SK-N-SH (cell line): Measurements from ENCODE around the gene TMEM132D. TPM values are rescaled to one million over a fixed set of nuclear protein-coding genes. Genes with fewer than 3 reads are reported as not detected.

ENCODE experiments used
- CTCF ChIA-PET: fragments of 300-600, 350-600 bp; formaldehyde crosslinking; extraction: SDS; loops from one replicate; lab custom pipeline; 2021; lab: Yijun Ruan, JAX
- POLR2A ChIA-PET: fragments of 350-600 bp; sonication (Branson Sonifier 250); formaldehyde crosslinking; extraction: SDS; loops from one replicate; lab custom pipeline; 2020; ENCODE audit warnings: antibody characterized with exemption, inconsistent platforms; lab: Yijun Ruan, JAX
- DNase-seq: peaks from one replicate; pipeline ENCODE4 v3.0.0; 2012
- H2AFZ ChIP-seq: fragments of 200-600 bp; sonication (generic); 2 replicates; pipeline ENCODE4 v1.8.1; 2016; ENCODE audit warnings: antibody characterized with exemption, mild to moderate bottlenecking, low read depth
- H3F3A ChIP-seq: fragments of 200-600 bp; sonication (generic); replicated peaks from 2 replicates; pipeline ENCODE3; 2016; ENCODE audit warnings: antibody characterized with exemption, mild to moderate bottlenecking; ENCODE audit not compliant: insufficient read depth
- H3K27ac ChIP-seq, 2 experiments: fragments of 200-500 bp in 1 of 2; fragments of 200-600 bp in 1 of 2; sonication (Bioruptor generic) in 1 of 2; sonication (generic), shearing (Covaris generic) in 1 of 2; 2 replicates each; pipeline versions ENCODE4 v1.5.1 to v1.6.1; 2014 to 2016; ENCODE audit warnings: low read depth in 2 of 2, inconsistent platforms in 1 of 2, low read length in 1 of 2, mild to moderate bottlenecking in 1 of 2, mixed read lengths in 1 of 2
- H3K27me3 ChIP-seq: fragments of 200-600 bp; sonication (generic), shearing (Covaris generic); 2 replicates; pipeline ENCODE4 v1.6.1; 2016; ENCODE audit warnings: mixed run types; ENCODE audit not compliant: insufficient read depth
- H3K36me3 ChIP-seq, 2 experiments: fragments of 200-500 bp in 1 of 2; fragments of 200-600 bp in 1 of 2; sonication (Bioruptor generic) in 1 of 2; sonication (generic) in 1 of 2; replicated peaks in 1 of 2; 2 replicates each; pipeline versions ENCODE3 to v1.5.1; 2014 to 2016; ENCODE audit warnings: low read length in 1 of 2, mild to moderate bottlenecking in 1 of 2; ENCODE audit not compliant: insufficient read depth in 2 of 2, control insufficient read depth in 1 of 2
- H3K4me1 ChIP-seq, 2 experiments: fragments of 200-500 bp in 1 of 2; fragments of 200-600 bp in 1 of 2; sonication (Bioruptor generic) in 1 of 2; sonication (generic), shearing (Covaris generic) in 1 of 2; 2 replicates each; pipeline versions ENCODE4 v1.5.1 to v1.6.1; 2014 to 2016; ENCODE audit warnings: low read depth in 1 of 2, low read length in 1 of 2, mixed run types in 1 of 2; ENCODE audit not compliant: insufficient read depth in 2 of 2, control insufficient read depth in 1 of 2
- H3K4me2 ChIP-seq: fragments of 200-600 bp; sonication (generic), shearing (Covaris generic); 2 replicates; pipeline ENCODE4 v1.6.1; 2017; ENCODE audit warnings: mixed run types
- H3K4me3 ChIP-seq, 2 experiments: fragments of 200-500 bp in 1 of 2; fragments of 200-600 bp in 1 of 2; sonication (Bioruptor generic) in 1 of 2; sonication (generic), shearing (Covaris generic) in 1 of 2; 2 replicates each; pipeline versions ENCODE4 v1.5.1 to v1.8.1; 2014 to 2016; ENCODE audit warnings: low read depth in 2 of 2, inconsistent platforms in 1 of 2, low read length in 1 of 2, mild to moderate bottlenecking in 1 of 2, mixed read lengths in 1 of 2, moderate library complexity in 1 of 2
- H3K79me2 ChIP-seq: fragments of 200-600 bp; sonication (generic); 2 replicates; pipeline ENCODE4 v1.8.1; 2017; ENCODE audit warnings: mild to moderate bottlenecking; ENCODE audit not compliant: insufficient read depth
- H3K9ac ChIP-seq: fragments of 200-600 bp; sonication (generic); 2 replicates; pipeline ENCODE4 v1.6.1; 2017; ENCODE audit warnings: mixed run types
- H3K9me2 ChIP-seq: fragments of 200-600 bp; sonication (generic); 2 replicates; pipeline ENCODE4 v1.6.1; 2017; ENCODE audit warnings: mixed run types
- H3K9me3 ChIP-seq: fragments of 200-600 bp; sonication (generic); 2 replicates; pipeline ENCODE4 v1.6.1; 2017; ENCODE audit warnings: mixed run types, mild to moderate bottlenecking, moderate library complexity
- H4K20me1 ChIP-seq: fragments of 200-600 bp; sonication (generic); 2 replicates; pipeline ENCODE4 v1.6.1; 2017; ENCODE audit warnings: mild to moderate bottlenecking, mixed run types; ENCODE audit not compliant: insufficient read depth
- ELF1 ChIP-seq: IDR thresholded peaks from 2 replicates; pipeline ENCODE4 v1.4.0; 2012
- FOSL2 ChIP-seq: IDR thresholded peaks from 2 replicates; pipeline ENCODE4 v1.4.0; 2012; ENCODE audit warnings: low read depth, mild to moderate bottlenecking, moderate library complexity, borderline replicate concordance
- FOXM1 ChIP-seq: IDR thresholded peaks from 2 replicates; pipeline ENCODE4 v1.4.0; 2012; ENCODE audit warnings: low read depth, mild to moderate bottlenecking
- GABPA ChIP-seq: IDR thresholded peaks from 2 replicates; pipeline ENCODE4 v1.4.0; 2012; ENCODE audit warnings: low read depth, mild to moderate bottlenecking
- JUND ChIP-seq: IDR thresholded peaks from 2 replicates; pipeline ENCODE4 v1.4.0; 2012
- MEF2A ChIP-seq: IDR thresholded peaks from 2 replicates; pipeline ENCODE4 v1.4.0; 2012; ENCODE audit warnings: low read depth, borderline replicate concordance
- MXI1 ChIP-seq: IDR thresholded peaks from 2 replicates; pipeline ENCODE4 v1.6.1; 2012; ENCODE audit warnings: mild to moderate bottlenecking, low read depth, low read length, improper control_type of control experiment
- NFIC ChIP-seq: IDR thresholded peaks from 2 replicates; pipeline ENCODE4 v1.4.0; 2012; ENCODE audit warnings: borderline replicate concordance
- NRF1 ChIP-seq: IDR thresholded peaks from 2 replicates; pipeline ENCODE4 v1.6.1; 2012; ENCODE audit warnings: low read depth, mild to moderate bottlenecking, low read length
- RFX5 ChIP-seq: IDR thresholded peaks from 2 replicates; pipeline ENCODE4 v1.6.1; 2012; ENCODE audit warnings: mild to moderate bottlenecking, improper control_type of control experiment, low read length
- TAF1 ChIP-seq: IDR thresholded peaks from 2 replicates; pipeline ENCODE4 v1.6.1; 2012; ENCODE audit warnings: low read depth, mild to moderate bottlenecking, low read length, moderate library complexity, borderline replicate concordance
- TCF12 ChIP-seq: IDR thresholded peaks from 2 replicates; pipeline ENCODE4 v1.4.0; 2012
- YY1 ChIP-seq: IDR thresholded peaks from 2 replicates; pipeline ENCODE4 v1.4.0; 2012; ENCODE audit warnings: low read depth, mild to moderate bottlenecking
- WGBS: methylation state at CpG from one replicate; pipeline ENCODE4 v1.1.6; 2017; ENCODE audit warnings: low lambda C conversion rate; 5-methylcytosine and 5-hydroxymethylcytosine counted together
- polyA plus RNA-seq, 3 experiments: library from polyadenylated mRNA; depleted of rRNA; stranded (reverse); fragments of >200 nt; gene quantifications; 2 replicates each; pipeline ENCODE4 v1.2.3, GENCODE V29; 2012
- TF ChIP-seq, protein P1 (sequence below): fragments of 150-350 bp; IDR thresholded peaks from 2 replicates; pipeline ENCODE4 v1.6.1; 2017; ENCODE audit warnings: antibody characterized with exemption, low read length, low read depth, borderline replicate concordance
- TF ChIP-seq, protein P2 (sequence below): IDR thresholded peaks from 2 replicates; pipeline ENCODE4 v1.4.0; 2012; ENCODE audit warnings: low read depth, borderline replicate concordance
- TF ChIP-seq, protein P3 (sequence below): IDR thresholded peaks from 2 replicates; pipeline ENCODE4 v1.6.1; 2012; ENCODE audit warnings: mild to moderate bottlenecking, low read depth, low read length, moderate library complexity

TMEM132D gene
- polyA plus RNA-seq, 1 of the 3 experiments (the other 2 are of a cell fraction), result not detected

DNA sequence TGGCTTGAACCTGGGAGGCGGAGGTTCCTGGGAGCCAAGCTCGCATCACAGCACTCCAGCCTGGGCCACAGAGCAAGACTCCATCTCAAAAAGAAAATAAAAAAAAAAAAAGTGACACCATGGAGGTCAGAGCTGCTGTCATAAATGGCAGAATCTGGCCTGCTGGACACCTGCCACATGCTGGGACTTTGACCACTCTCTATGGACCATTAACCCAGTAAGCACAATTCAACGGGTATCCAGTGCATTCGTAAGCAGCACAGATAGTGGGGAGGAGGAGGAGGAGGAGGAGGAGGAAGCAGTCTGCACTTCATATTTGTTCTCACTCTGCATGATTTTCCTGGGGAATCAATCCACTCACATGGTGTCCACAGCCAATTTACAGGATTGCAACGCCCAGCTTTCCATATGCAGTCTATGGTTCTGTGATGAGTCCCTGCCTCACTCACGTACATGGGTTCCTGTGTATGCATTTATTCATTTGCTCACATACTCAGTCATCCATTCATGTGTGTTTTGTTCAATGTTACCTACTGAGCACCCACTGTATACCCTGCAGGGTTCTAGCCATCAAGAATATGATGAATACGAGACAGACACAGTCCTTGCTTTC, 723.8 kb downstream of the TMEM132D start:
- Histone ChIP-seq H3K36me3 (no peaks in the 10 kb centered on the region), H3K4me1 (no peaks in the 10 kb centered on the region), H2AFZ (no peak overlapping the region), H3K4me3 (no peak overlapping the region), H3K27ac (no peak overlapping the region), H3K79me2 (no peaks in the 10 kb centered on the region), H3F3A (no peaks in the 10 kb centered on the region), H4K20me1 (no peaks in the 10 kb centered on the region), H3K9me2 (no peaks in the 10 kb centered on the region), H3K9me3 (no peaks in the 10 kb centered on the region), H3K27me3 (no peaks in the 10 kb centered on the region), H3K4me2 (no peak overlapping the region), H3K9ac (no peak overlapping the region)
- ChIA-PET POLR2A (no interaction called here), CTCF (no interaction called here)
- DNase-seq, result no peak
- TF ChIP-seq MXI1 (no peak), FOXM1 (no peak), TAF1 (no peak)
- TF ChIP-seq, protein P1, sequence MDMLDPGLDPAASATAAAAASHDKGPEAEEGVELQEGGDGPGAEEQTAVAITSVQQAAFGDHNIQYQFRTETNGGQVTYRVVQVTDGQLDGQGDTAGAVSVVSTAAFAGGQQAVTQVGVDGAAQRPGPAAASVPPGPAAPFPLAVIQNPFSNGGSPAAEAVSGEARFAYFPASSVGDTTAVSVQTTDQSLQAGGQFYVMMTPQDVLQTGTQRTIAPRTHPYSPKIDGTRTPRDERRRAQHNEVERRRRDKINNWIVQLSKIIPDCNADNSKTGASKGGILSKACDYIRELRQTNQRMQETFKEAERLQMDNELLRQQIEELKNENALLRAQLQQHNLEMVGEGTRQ, result no peak
- TF ChIP-seq, all 33 proteins: peak for 0
- whole genome bisulfite sequencing, result 18% methylated on average over 7 of the region's 7 CpGs

DNA sequence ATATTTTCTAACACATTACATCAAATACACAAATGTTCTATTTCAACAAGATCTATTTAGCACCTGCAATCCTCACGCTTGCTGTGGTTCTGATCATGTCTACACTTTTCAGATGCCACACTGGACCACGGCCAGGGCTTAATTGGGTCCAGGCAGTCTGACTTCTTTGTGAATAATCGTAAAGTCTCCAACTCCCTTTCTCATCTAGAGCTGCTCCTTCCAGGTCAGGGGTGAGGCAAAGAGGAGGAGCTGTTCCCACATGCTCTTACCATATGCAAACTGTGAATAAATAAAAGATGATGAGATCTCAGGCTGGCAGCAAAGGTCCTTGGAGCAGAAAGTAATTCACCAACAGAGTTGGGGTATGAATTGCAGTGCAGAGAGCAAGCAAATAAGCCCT, 733.9 kb downstream of the TMEM132D start:
- Histone ChIP-seq H3K36me3 (no peaks in the 10 kb centered on the region), H3K9ac (no peak overlapping the region), H3K9me2 (no peaks in the 10 kb centered on the region), H3K27me3 (no peaks in the 10 kb centered on the region), H3K27ac (no peak overlapping the region), H3K4me3 (no peak overlapping the region), H3K4me2 (no peak overlapping the region), H3F3A (no peaks in the 10 kb centered on the region), H3K79me2 (no peaks in the 10 kb centered on the region), H3K9me3 (no peaks in the 10 kb centered on the region), H3K4me1 (no peaks in the 10 kb centered on the region), H2AFZ (no peak overlapping the region), H4K20me1 (no peaks in the 10 kb centered on the region)
- DNase-seq, result no peak
- POLR2A ChIA-PET, result no interaction called here
- CTCF ChIA-PET, result no interaction called here
- 2% methylated on average over 3 of the region's 3 CpGs for WGBS
- TF ChIP-seq FOSL2 (no peak), FOXM1 (no peak), ELF1 (no peak), MXI1 (no peak), GABPA (no peak), JUND (no peak), TCF12 (no peak), YY1 (no peak), NFIC (no peak), MEF2A (no peak), NRF1 (no peak), RFX5 (no peak)
- TF ChIP-seq, protein P2, sequence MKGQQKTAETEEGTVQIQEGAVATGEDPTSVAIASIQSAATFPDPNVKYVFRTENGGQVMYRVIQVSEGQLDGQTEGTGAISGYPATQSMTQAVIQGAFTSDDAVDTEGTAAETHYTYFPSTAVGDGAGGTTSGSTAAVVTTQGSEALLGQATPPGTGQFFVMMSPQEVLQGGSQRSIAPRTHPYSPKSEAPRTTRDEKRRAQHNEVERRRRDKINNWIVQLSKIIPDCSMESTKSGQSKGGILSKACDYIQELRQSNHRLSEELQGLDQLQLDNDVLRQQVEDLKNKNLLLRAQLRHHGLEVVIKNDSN, result no peak
- TF ChIP-seq, protein P3, sequence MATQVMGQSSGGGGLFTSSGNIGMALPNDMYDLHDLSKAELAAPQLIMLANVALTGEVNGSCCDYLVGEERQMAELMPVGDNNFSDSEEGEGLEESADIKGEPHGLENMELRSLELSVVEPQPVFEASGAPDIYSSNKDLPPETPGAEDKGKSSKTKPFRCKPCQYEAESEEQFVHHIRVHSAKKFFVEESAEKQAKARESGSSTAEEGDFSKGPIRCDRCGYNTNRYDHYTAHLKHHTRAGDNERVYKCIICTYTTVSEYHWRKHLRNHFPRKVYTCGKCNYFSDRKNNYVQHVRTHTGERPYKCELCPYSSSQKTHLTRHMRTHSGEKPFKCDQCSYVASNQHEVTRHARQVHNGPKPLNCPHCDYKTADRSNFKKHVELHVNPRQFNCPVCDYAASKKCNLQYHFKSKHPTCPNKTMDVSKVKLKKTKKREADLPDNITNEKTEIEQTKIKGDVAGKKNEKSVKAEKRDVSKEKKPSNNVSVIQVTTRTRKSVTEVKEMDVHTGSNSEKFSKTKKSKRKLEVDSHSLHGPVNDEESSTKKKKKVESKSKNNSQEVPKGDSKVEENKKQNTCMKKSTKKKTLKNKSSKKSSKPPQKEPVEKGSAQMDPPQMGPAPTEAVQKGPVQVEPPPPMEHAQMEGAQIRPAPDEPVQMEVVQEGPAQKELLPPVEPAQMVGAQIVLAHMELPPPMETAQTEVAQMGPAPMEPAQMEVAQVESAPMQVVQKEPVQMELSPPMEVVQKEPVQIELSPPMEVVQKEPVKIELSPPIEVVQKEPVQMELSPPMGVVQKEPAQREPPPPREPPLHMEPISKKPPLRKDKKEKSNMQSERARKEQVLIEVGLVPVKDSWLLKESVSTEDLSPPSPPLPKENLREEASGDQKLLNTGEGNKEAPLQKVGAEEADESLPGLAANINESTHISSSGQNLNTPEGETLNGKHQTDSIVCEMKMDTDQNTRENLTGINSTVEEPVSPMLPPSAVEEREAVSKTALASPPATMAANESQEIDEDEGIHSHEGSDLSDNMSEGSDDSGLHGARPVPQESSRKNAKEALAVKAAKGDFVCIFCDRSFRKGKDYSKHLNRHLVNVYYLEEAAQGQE, result no peak
- TF ChIP-seq, protein P1, result no peak
